CD4-positive, alpha-beta T cell treated with Interleukin-21 for 1 hour (primary cell): ENCODE measurements around the gene TPRG1L.

Experiments
- DNase-seq: peaks from one replicate; pipeline ENCODE4 v3.0.0-alpha.2; 2020

Gene TPRG1L

GRCh38 chr1:3630161-3630611 lies 5.4 kb downstream of the TPRG1L start:
- DNase-seq, result no peak

DNA sequence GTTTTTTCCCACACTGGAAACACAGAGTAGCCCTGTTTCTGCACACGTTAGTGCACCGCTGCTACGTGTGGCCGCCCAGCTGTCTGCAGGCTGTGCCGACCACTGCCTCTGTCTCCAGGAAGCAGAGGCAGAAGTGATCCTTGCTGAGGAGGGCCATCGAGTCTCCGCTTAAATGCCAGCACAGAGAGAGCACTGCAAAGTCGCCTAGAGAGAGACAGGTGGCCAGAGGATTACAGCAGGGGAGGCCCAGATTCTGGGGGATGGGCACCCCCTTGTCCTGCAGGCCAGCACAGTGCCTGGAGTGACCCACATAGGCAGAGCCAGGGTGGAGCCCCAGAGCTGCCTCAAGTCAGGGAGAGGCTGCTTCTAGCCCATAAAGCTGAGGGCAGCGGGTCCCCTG lies 6.1 kb downstream of the TPRG1L start:
- no peak for DNase-seq

- DNase-seq, result no peak
Observed at GRCh38 chr1:3631320-3632260, 6.8 kb downstream of the TPRG1L start.

- no peak for DNase-seq
Observed at GRCh38 chr1:3632298-3632697, 7.5 kb downstream of the TPRG1L start.

- no peak for DNase-seq
Observed at GRCh38 chr1:3632716-3633343, 8.0 kb downstream of the TPRG1L start.

GRCh38 chr1:3633344-3634058 lies 8.7 kb downstream of the TPRG1L start:
- no peak for DNase-seq

- no peak for DNase-seq
Observed at GRCh38 chr1:3634059-3634800, 9.4 kb downstream of the TPRG1L start.

- DNase-seq, result no peak
Observed at GRCh38 chr1:3636080-3636479, 11.3 kb downstream of the TPRG1L start.

GRCh38 chr1:3636531-3636930 lies 11.7 kb downstream of the TPRG1L start:
- no peak for DNase-seq

DNA sequence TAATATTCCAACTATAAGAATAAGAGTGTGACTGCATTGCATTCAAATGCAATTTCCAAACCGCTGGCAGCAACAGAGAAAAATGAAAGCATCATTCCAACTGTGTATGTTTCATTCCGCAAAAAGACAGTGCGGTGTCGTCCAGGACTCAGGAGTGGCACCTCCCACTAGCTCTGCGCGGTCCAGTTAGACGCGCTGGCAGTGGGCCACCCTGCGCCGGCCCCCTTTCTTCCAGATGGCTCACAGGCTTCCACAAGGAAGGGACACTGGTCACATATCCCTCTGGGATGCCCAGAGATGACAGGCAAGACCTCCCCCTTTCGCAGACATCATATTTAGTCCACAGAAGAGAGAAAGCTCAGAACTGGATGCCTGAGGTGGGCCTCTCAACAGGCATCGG lies 13.2 kb downstream of the TPRG1L start:
- no peak for DNase-seq

DNA sequence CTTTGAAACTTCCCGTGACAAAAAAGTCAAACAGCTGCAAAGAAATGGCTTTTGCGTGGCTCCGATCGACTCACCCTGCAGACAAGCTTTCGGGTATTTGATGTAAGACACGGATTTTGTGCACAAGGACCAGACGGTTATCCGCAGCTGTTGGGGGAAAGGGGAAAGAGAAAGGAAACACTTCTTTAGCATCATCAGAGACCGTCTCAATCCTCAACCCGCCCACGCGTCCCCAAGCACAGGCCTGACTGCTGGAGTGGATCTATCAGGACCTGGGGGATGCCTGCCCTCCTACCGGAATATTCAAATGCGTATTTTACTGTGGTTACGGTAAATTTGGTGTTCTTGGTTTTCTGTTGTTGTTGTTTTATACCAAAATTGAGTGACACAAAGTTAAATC lies 13.9 kb downstream of the TPRG1L start:
- DNase-seq, result no peak

DNA sequence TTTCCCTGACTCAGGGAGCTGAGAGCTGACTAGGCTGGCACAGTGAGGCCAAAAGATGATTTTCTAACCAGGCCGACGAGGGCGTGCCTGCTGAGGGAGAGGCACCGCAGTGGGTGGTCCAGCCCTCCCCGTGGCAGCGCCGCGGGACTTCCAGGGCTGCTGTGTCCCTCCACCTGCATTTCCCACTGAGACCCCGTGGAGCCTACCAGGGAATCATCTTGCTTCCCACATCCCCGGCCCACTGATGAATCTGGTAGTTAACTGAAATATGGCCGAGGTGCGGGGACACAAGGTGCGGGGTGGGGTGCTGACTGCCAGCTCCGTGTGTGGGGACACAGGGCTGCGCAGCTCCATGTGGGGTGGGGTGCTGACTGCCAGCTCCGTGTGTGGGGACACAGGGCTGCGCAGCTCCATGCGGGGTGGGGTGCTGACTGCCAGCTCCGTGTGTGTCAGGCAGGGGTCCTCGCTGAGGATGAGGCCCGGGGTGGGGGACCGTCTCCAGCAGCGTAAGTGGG lies 14.6 kb downstream of the TPRG1L start:
- no peak for DNase-seq

DNA sequence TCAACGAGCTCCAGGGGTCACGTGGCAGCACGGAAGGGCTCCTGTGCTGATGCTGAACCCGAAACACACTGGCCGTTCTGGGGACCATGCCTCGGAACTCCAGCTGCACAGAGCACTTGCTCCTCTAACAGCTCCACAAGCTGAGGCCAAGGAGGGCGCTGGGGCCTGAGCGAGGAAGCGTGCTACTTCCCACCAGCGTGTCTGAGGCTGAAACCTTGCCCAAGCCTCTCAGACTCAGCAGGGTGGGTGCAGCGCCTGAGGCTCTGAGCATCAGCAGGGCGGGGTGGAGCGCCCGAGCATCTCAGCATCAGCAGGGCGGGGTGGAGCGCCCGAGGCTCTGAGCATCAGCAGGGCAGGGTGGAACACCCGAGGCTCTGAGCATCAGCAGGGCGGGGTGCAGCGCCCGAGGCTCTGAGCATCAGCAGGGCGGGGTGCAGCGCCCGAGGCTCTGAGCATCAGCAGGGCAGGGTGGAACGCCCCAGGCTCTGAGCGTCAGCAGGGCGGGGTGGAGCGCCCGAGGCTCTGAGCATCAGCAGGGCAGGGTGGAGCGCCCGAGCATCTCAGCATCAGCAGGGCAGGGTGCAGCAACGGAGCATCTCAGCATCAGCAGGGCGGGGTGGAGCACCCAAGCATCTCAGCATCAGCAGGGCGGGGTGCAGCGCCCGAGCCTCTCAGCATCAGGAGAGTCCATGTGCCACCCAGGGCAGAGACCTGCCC lies 15.5 kb downstream of the TPRG1L start:
- no peak for DNase-seq

- no peak for DNase-seq
Observed at GRCh38 chr1:3641046-3641760, 16.4 kb downstream of the TPRG1L start.

DNA sequence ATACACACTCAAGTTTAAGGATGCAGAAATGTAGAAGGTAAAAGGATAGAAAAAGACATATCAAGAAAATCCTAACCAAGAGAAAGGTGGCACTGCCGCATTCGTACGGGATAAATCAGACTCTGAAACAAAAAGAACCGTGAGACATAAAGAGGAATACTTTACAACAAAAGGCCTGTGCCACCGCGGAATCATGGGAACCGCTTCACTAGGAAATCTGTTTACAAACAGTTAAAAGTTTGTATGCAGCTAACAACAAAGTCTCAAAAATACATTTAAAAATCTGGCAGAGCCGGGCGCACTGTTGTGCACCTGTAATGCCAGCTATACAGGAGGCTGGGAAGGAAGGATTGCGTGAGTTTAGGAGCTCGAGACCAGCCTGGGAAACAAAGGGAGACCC lies 17.0 kb downstream of the TPRG1L start:
- DNase-seq, result no peak

- DNase-seq, result no peak
Observed at GRCh38 chr1:3642919-3643675, 18.3 kb downstream of the TPRG1L start.

GRCh38 chr1:3644273-3644672 lies 19.5 kb downstream of the TPRG1L start:
- no peak for DNase-seq

- DNase-seq, result no peak
Observed at GRCh38 chr1:3645247-3645646, 20.4 kb downstream of the TPRG1L start.

- no peak for DNase-seq
Observed at GRCh38 chr1:3645666-3646355, 21.0 kb downstream of the TPRG1L start.

GRCh38 chr1:3646596-3646995 lies 21.8 kb downstream of the TPRG1L start:
- DNase-seq, result no peak
